Testis (tissue), 2 donors: ENCODE results near the gene C6orf15.

Experiments
- POLR2A ChIP-seq: fragments of 450-650 bp; IDR thresholded peaks from one replicate; pipeline ENCODE4 v1.6.1; 2017; ENCODE audit warnings: antibody characterized with exemption, mild to moderate bottlenecking, moderate library complexity
- TF ChIP-seq, protein P1 (sequence below), 3 experiments: fragments of 450-650 bp in 2 of 3; fragments of 200-600 bp in 1 of 3; sonication (generic) in 1 of 3; IDR thresholded peaks; one replicate each; pipeline ENCODE4 v1.5.1; 2016 to 2019; ENCODE audit warnings: antibody characterized with exemption in 3 of 3, mild to moderate bottlenecking in 2 of 3, moderate library complexity in 1 of 3

DNA sequence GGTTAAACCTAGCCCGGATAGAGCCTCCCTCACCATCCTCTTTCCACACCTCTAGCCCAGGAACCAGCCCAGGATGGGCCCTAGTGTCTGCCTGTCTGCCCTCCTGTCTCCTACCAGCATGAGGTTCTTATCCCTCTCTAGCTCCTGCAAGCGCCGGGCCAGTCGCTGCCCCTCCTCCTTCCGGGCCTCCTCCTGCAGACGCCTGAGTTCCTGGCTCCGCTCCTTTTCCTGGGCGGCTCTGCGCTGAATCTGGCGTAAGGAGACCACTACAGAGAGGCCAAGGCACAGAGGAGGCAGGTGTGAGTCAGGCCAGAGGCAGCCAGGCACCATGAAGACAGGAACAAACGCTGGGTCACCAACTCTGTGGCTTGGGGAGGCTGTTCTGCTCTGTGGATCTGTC is 30.8 kb upstream of the C6orf15 start:
- TF ChIP-seq, protein P1, sequence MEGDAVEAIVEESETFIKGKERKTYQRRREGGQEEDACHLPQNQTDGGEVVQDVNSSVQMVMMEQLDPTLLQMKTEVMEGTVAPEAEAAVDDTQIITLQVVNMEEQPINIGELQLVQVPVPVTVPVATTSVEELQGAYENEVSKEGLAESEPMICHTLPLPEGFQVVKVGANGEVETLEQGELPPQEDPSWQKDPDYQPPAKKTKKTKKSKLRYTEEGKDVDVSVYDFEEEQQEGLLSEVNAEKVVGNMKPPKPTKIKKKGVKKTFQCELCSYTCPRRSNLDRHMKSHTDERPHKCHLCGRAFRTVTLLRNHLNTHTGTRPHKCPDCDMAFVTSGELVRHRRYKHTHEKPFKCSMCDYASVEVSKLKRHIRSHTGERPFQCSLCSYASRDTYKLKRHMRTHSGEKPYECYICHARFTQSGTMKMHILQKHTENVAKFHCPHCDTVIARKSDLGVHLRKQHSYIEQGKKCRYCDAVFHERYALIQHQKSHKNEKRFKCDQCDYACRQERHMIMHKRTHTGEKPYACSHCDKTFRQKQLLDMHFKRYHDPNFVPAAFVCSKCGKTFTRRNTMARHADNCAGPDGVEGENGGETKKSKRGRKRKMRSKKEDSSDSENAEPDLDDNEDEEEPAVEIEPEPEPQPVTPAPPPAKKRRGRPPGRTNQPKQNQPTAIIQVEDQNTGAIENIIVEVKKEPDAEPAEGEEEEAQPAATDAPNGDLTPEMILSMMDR (IDR thresholded peaks at IDR 0.05) = no peak
- TF ChIP-seq POLR2A = no peak
